Urinary bladder (tissue), 4 donors: Measurements from ENCODE around the gene ASPM. TPM values are rescaled to one million over a fixed set of nuclear protein-coding genes. Genes with fewer than 3 reads are reported as not detected.
"Not testable (repeated sequence)": the region's sequence is repeated elsewhere in the genome, so short reads cannot be mapped to it uniquely, and the experiment has no call there.

Experiments
- DNase-seq: peaks from one replicate; pipeline ENCODE4 v3.0.0-alpha.2; 2015; ENCODE audit errors: extremely low spot score
- H3K27ac ChIP-seq: one replicate; pipeline ENCODE4 v1.5.1; 2013; ENCODE audit warnings: low read depth, mild to moderate bottlenecking, moderate library complexity
- H3K36me3 ChIP-seq: one replicate; pipeline ENCODE4 v1.6.1; 2013; ENCODE audit warnings: mild to moderate bottlenecking, moderate library complexity; ENCODE audit not compliant: insufficient read depth
- H3K4me1 ChIP-seq: one replicate; pipeline ENCODE4 v1.6.1; 2013; ENCODE audit warnings: mild to moderate bottlenecking, moderate library complexity; ENCODE audit not compliant: insufficient read depth
- H3K4me3 ChIP-seq: one replicate; pipeline ENCODE4 v1.5.1; 2013; ENCODE audit warnings: low read depth, low read length
- WGBS: extraction: QIAGEN DNeasy Blood & Tissue Kit; methylation state at CpG from one replicate; pipeline ENCODE4 v1.1.7; 2013; 5-methylcytosine and 5-hydroxymethylcytosine counted together
- polyA plus RNA-seq: library from polyadenylated mRNA; stranded (reverse); fragments of 200-250 nt; gene quantifications from one replicate; pipeline ENCODE4 v1.2.3, GENCODE V29; 2013
- total RNA-seq: library from RNA; depleted of rRNA; stranded (reverse); fragments of >200 nt; gene quantifications from one replicate; pipeline ENCODE4 v1.2.3, GENCODE V29; 2014
- donor health status: healthy with polysubstance abuse.
- donor health status: healthy.

ASPM gene
- total and polyA plus RNA-seq, 2 donors: 0.11 to 48.5 TPM

DNA sequence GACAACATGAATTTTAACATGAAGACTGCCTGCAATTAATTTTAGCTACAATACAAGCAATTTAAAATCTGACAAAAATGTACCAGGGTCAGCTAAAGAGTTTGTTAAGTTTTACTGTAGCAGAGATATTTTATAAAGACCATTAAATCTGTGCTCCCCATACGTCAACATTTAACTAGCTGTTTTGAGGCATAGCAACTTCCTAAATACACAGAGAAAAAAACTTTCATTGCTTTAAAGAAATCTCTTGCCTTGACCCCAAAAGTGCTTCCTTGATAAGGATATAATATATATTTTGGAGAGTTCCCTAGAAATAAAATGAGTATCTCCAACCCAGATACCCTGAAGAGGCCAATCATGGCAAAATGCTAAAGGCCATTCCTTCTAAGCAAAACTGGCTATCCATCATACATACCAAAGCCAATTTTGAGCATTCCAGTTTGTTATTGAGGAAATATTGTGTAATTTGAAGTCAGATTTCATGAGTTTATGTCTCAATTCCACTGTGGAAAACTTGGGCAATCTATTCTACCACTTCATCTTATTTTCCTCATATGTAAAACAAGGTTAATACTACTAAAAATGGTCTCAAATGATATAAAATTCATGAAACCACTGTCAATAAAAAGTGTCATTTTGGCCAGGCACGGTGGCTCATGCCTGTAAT, 19.1 kb downstream of the ASPM start:
- no peaks in the 10 kb centered on the region for H3K36me3 ChIP-seq
- no peak overlapping the region for H3K27ac ChIP-seq
- H3K4me3 ChIP-seq: no peak overlapping the region
- DNase-seq: no peak
- no peaks in the 10 kb centered on the region for H3K4me1 ChIP-seq
- 76% methylated on average over 2 of the region's 2 CpGs for WGBS

DNA sequence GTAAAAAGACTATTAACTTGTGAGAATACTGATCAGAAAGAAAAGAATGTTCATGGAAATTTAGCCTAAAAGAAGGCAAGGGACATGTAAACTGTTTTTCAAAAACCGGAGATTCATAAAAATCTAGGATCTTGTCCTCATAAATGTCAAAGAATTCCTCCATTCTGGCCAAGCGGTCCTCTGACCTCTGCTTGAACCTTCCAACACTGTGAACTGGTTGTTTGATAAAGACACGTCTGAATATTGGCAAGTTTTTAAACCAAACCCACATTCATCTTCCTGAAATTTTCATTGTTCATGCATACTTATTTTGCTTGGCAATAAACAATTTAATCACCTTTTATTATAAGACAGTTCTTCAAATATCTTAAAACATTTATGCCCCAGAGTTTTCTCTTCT, 19.8 kb downstream of the ASPM start:
- Histone ChIP-seq H3K36me3 (no peaks in the 10 kb centered on the region), H3K27ac (no peak overlapping the region), H3K4me1 (no peaks in the 10 kb centered on the region), H3K4me3 (no peak overlapping the region)
- WGBS: 21% methylated on average over 3 of the region's 3 CpGs
- DNase-seq: no peak

DNA sequence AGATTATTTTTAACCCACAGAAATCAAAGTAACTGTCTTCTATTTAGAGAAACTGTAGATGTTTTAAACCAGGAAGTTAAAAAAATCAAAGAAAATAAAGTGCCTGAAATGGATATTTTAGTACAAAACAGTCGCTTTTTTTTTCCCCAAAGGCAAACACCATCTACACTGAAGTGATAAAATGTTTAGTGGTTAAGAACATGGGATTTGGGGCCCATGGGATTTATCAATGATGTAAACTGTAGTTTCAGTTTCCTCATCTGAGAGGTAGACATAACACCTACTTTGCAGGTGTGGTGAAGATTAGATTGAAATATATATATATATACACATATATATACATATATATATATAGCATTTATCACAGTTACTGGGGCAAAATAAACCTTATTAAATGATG, 22.1 kb downstream of the ASPM start:
- DNase-seq: no peak
- Histone ChIP-seq H3K36me3 (no peaks in the 10 kb centered on the region), H3K4me1 (no peaks in the 10 kb centered on the region), H3K27ac (no peak overlapping the region), H3K4me3 (no peak overlapping the region)
- 96% methylated on average over 1 of the region's 1 CpG for WGBS

DNA sequence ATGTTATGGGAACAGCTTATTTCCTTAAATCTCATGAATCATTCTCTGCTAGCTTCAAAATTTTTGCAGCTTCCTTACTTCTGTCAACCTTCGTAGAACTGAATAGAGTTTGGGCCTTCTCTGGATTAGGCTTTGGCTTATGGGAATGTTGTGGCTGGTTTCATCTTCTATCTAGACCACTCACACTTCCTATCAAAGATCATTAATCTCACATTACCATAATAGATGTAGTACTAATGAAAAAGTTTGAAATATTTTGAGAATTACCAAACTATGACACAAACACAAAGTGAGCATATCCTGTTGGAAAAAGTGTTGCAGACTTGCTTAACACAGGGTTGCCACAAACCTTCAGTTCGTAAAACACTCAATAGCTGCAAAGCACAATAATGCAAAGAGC, 30.3 kb downstream of the ASPM start:
- Histone ChIP-seq H3K27ac (no peak overlapping the region), H3K4me1 (no peaks in the 10 kb centered on the region), H3K4me3 (no peak overlapping the region), H3K36me3 (no peaks in the 10 kb centered on the region)
- WGBS: 97% methylated on average over 2 of the region's 2 CpGs
- DNase-seq: no peak

DNA sequence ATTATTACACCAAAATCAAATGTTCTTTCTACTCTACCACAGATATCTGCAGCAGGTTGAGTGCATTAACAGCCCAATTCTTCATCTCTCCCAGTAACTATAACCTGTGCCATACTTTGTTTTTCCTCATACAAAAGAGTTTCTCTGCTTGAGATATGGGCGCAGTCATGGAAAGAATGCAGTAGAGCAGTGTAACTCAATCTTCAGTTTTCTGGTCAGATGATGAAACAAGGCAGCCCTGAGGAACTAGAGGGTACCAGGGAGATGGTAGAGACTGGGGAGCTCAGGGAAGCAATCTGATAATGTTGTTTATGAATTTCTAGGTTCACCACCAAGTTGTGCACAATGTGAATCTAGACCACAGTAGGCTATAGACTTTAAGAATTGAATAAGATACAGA, 39.6 kb downstream of the ASPM start:
- no peak for DNase-seq
- H3K36me3 ChIP-seq: no peaks in the 10 kb centered on the region
- no peak overlapping the region for H3K27ac ChIP-seq
- WGBS: 98% methylated on average over 1 of the region's 1 CpG
- H3K4me3 ChIP-seq: no peak overlapping the region
- H3K4me1 ChIP-seq: no peaks in the 10 kb centered on the region

DNA sequence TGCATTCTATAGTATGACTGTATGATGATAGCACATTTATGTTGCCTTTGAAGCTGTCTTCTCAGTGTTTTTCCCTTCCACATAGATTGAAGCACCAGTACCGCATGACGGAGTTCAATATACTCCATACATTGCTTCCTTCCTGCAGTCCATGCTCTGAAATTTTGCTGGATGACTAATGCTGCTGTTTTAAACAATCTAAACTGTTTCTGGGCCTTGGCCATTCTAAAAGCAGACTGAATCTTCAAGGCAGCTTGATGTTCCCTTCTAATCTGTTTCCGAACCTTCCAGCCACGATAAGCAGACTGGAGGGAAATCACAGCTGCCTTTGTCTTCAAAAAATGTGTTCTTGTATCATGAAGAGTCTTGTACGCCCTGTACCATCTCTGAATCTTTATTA, 43.2 kb downstream of the ASPM start:
- H3K4me1 ChIP-seq: no peaks in the 10 kb centered on the region
- no peak for DNase-seq
- WGBS: 55% methylated on average over 5 of the region's 5 CpGs
- no peak overlapping the region for H3K4me3 ChIP-seq
- no peak overlapping the region for H3K27ac ChIP-seq
- H3K36me3 ChIP-seq: no peaks in the 10 kb centered on the region

DNA sequence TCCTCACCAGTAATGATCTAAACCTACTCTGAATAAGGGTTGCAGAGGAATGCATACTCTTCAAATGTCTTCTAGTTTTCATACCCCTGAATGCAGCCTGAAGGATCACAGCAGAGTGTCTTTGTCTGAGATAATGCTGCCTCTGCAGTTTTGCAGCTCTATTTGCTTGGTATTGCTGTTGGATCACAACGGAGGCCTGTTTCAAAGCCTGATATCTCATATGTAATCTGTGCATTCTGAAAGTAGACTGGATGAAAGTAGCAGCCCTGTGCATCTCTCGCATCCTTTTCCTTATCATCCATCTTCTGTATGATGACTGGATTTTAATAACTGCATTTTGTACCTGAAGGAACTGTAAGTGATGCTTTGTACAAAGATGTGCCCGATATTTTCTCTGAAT, 44.5 kb downstream of the ASPM start:
- WGBS: 90% methylated on average over 3 of the region's 3 CpGs
- no peaks in the 10 kb centered on the region for H3K4me1 ChIP-seq
- no peak overlapping the region for H3K4me3 ChIP-seq
- H3K27ac ChIP-seq: no peak overlapping the region
- no peak for DNase-seq
- no peaks in the 10 kb centered on the region for H3K36me3 ChIP-seq

DNA sequence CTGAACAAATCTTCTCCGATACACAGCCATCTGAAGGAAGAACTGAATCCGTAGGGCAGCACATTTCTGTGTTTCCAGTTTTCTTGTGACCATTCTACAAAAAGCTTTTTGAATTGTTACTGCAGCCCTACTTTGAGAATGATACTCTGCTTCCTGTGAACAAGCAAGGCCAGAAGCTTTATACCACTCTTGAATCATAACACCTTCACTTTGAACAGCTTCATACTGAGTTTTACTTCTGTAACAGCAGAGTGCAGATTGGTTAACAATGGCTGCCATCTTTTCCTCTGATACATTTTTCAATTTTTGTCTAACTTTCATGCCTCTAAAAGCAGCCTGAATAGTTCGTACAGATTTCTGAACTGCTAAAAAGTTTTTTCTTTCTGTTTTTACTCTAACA, 45.8 kb downstream of the ASPM start:
- WGBS: 73% methylated on average over 3 of the region's 3 CpGs
- Histone ChIP-seq H3K36me3 (no peaks in the 10 kb centered on the region), H3K4me1 (no peaks in the 10 kb centered on the region), H3K4me3 (no peak overlapping the region), H3K27ac (no peak overlapping the region)
- no peak for DNase-seq

DNA sequence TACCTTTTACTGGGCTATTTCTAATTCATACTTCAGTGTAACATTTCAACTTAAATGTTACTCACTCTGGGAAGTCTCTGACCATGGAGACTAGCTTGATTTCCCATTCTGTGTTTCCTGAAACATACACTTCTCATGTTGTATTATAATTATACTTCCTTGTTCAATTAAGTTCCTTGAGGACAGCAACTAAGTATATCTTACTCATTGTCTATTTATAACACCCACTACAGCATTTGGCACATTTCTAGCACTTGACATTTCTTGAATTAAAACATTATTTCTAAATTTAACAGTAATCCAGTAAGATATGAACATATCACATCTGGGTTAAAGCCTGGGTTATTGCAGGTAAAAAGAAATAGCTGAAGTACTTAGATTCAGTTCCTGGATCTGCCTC, 47.0 kb downstream of the ASPM start:
- Histone ChIP-seq H3K4me3 (no peak overlapping the region), H3K27ac (no peak overlapping the region), H3K4me1 (no peaks in the 10 kb centered on the region), H3K36me3 (no peaks in the 10 kb centered on the region)
- DNase-seq: no peak

DNA sequence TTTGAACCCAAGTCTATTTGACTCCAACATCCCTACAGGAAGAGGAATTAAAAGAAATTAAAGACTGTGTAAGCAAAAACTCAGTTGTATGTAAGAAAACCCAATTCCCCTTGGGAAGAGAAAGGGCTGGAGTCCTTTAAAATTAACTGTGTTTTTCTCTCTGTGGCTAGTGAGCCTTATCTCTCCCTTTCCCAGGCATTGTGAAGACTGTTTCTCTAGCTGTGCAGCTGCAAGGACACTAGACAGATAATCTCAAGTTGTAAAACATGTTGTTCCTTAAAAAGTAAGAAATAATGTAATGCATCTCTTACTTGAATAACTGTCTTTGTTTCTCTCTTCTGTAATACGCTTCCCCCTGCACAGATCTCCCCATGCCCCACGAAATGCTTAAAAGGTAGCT, 49.5 kb downstream of the ASPM start:
- H3K4me3 ChIP-seq, H3K4me1 ChIP-seq, DNase-seq, H3K27ac ChIP-seq, H3K36me3 ChIP-seq: not testable (repeated sequence)
- 92% methylated on average over 2 of the region's 2 CpGs for WGBS

DNA sequence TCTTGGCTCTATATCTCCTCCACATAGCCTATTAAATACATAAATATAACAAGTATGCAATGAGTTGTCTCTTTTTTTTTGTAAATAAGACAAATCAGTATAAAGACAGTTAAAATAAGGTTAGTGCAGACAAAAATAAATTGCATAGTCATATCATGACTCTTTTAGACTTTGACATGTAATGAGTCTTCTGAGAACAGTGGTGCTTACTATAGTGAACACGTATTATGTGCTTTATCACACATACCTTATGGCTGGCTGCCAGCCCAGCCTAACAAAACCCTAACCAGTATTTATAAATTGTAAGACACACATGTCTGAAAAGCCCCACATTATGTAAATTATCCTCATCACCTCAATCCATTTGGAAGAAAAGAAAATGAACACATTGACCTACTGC, 50.3 kb downstream of the ASPM start:
- WGBS: 77% methylated on average over 1 of the region's 1 CpG
- no peak for DNase-seq
- Histone ChIP-seq H3K36me3 (no peaks in the 10 kb centered on the region), H3K4me3 (no peak overlapping the region), H3K27ac (no peak overlapping the region), H3K4me1 (no peaks in the 10 kb centered on the region)

DNA sequence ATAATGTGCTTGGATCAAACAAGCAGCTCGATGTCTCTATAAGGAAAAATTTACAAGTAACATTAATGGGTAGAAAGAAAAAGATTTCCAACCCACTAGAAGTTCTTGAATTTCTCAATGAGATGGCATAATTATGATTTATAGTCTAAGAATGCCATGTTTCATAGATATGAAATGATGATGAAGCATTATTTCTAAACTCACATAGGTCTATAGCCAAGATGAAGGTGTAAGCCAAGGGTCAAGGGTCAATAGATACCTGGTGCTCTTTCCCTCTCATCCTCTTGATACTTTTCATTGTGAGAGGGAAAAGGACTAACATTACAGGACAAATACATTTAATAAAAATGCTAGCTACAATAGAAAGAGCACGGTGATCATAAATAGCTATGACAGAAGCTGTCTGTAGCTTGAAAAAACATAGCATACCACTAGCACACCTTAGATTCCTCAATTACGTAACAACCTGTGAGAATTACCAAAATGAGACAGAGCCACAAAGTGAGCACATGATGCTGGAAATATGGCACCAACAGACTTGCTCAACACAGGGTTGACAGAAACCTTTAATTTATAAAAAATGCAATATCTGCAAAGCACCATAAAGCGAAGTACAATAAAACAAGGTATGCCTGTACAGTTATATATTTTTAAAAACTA, 53.1 kb downstream of the ASPM start:
- H3K4me1 ChIP-seq: no peaks in the 10 kb centered on the region
- H3K27ac ChIP-seq: no peak overlapping the region
- no peak for DNase-seq
- H3K4me3 ChIP-seq: no peak overlapping the region
- WGBS: 97% methylated on average over 4 of the region's 4 CpGs
- no peaks in the 10 kb centered on the region for H3K36me3 ChIP-seq

DNA sequence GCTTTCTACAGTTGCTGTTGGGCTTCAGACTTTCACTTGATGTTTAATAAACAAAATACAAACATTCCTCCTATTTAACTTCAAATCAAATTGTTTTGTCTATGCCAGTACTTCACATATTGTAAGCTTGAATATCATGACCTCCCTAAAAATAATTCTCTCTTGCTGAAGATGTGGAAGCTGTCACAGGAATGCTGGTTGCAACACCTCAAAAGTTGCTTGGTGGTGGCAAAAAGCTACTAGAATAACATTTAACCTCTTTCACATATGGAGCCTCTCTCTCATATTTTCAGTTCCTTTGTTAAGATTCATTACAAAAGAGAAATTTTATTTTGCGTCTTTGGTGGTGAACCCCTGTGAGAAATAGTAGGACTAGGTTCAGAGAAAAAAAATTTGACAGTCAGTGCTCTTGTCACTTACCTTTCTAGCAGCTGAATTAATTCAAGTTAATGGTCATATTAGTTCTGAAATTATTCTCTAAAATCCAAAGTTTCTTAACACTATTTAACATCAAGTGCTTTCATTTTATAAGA, 53.9 kb downstream of the ASPM start:
- no peaks in the 10 kb centered on the region for H3K36me3 ChIP-seq

DNA sequence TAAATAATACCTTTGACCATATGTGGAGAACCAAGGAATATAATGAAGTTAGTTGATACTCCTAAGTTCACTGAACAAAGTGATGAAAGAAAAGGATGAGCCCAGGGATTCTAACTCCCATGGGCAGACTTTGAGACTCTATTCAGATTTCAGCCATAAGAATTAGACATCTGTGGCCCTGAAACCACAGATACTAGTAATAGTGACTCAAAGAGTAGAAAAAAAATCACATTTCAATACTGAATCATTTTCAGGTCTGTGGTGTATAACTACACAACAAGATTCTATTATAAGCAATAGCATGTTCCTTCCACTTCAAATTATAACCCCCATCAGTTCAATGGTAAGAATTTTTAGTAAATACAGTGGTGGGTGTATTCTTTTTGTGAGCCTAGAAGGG, 63.0 kb downstream of the ASPM start:
- DNase-seq: no peak
- Histone ChIP-seq H3K4me3 (no peak overlapping the region), H3K27ac (no peak overlapping the region), H3K36me3 (no peaks in the 10 kb centered on the region), H3K4me1 (no peaks in the 10 kb centered on the region)

More for the DNA sequence above, 53.9 kb downstream of the ASPM start:
- no peaks in the 10 kb centered on the region for H3K4me1 ChIP-seq
- no peak overlapping the region for H3K4me3 ChIP-seq
- WGBS: 100% methylated on average over 1 of the region's 1 CpG
- no peak for DNase-seq
- no peak overlapping the region for H3K27ac ChIP-seq
